SK-N-MC (cell line): ENCODE data around the gene HS6ST1.
"Not testable (repeated sequence)": the region's sequence is repeated elsewhere in the genome, so short reads cannot be mapped to it uniquely, and the experiment has no call there.

ENCODE experiments used
- DNase-seq: peaks from one replicate; pipeline ENCODE4 v3.0.0-alpha.2; 2011; ENCODE audit warnings: low read depth, low spot score
- H3K27ac ChIP-seq: fragments of 200-600 bp; sonication (generic); 2 replicates; pipeline ENCODE4 v1.5.1; 2016; ENCODE audit warnings: mixed run types
- H3K36me3 ChIP-seq: fragments of 200-600 bp; sonication (generic); 2 replicates; pipeline ENCODE4 v1.6.1; 2017; ENCODE audit warnings: antibody characterized with exemption, low read length, mixed read lengths; ENCODE audit not compliant: insufficient read depth
- H3K4me3 ChIP-seq: fragments of 200-600 bp; sonication (generic); 2 replicates; pipeline ENCODE4 v1.5.1; 2016
- H3K9ac ChIP-seq: fragments of 200-600 bp; sonication (generic); 2 replicates; pipeline ENCODE4 v1.8.0; 2017; ENCODE audit warnings: mixed run types, mixed read lengths; ENCODE audit not compliant: insufficient read length
- H3K9me3 ChIP-seq: fragments of 200-600 bp; sonication (generic); 2 replicates; pipeline ENCODE4 v1.6.1; 2017; ENCODE audit warnings: low read depth, mild to moderate bottlenecking, antibody characterized with exemption, low read length, moderate library complexity, mixed read lengths
- EZH2 ChIP-seq: fragments of 200-600 bp; sonication (generic); IDR thresholded peaks from one replicate; pipeline ENCODE4 v1.6.1; 2017; ENCODE audit warnings: antibody characterized with exemption
- FOXP2 ChIP-seq: optimal IDR thresholded peaks from 2 replicates; pipeline ENCODE3; 2011; ENCODE audit warnings: mild to moderate bottlenecking, moderate library complexity; ENCODE audit not compliant: insufficient read depth; ENCODE audit errors: extremely low read length, control extremely low read depth
- POLR2AphosphoS5 ChIP-seq: IDR thresholded peaks from 2 replicates; pipeline ENCODE4 v1.6.1; 2012; ENCODE audit warnings: mild to moderate bottlenecking, low read depth, low read length, borderline replicate concordance

Gene HS6ST1

GRCh38 chr2:128269063-128269989 is 49.3 kb downstream of the HS6ST1 start:
- no peaks in the 10 kb centered on the region for H3K9me3 ChIP-seq
- H3K9ac ChIP-seq, result no peak overlapping the region
- peaks cover 3% of the 10 kb centered on the region for H3K36me3 ChIP-seq
- DNase-seq, result no peak
- TF ChIP-seq FOXP2 (no peak), POLR2AphosphoS5 (no peak), EZH2 (no peak)
- H3K27ac ChIP-seq, result no peak overlapping the region
- no peak overlapping the region for H3K4me3 ChIP-seq

- not testable (repeated sequence) for H3K9me3 ChIP-seq, H3K27ac ChIP-seq, DNase-seq, H3K4me3 ChIP-seq, H3K36me3 ChIP-seq, H3K9ac ChIP-seq
Measured at GRCh38 chr2:128268611-128269010, 50.1 kb downstream of the HS6ST1 start.

- DNase-seq, H3K36me3 ChIP-seq, H3K4me3 ChIP-seq, H3K27ac ChIP-seq, H3K9me3 ChIP-seq, H3K9ac ChIP-seq: not testable (repeated sequence)
Measured at GRCh38 chr2:128268145-128268544, 50.5 kb downstream of the HS6ST1 start.

- H3K27ac ChIP-seq, H3K4me3 ChIP-seq, H3K9ac ChIP-seq, DNase-seq, H3K36me3 ChIP-seq, H3K9me3 ChIP-seq: not testable (repeated sequence)
Measured at GRCh38 chr2:128267649-128268048, 51.0 kb downstream of the HS6ST1 start.

- H3K9ac ChIP-seq, H3K9me3 ChIP-seq, DNase-seq, H3K36me3 ChIP-seq, H3K4me3 ChIP-seq, H3K27ac ChIP-seq: not testable (repeated sequence)
Measured at GRCh38 chr2:128267197-128267596, 51.5 kb downstream of the HS6ST1 start.

GRCh38 chr2:128266463-128266862 is 52.2 kb downstream of the HS6ST1 start:
- H3K4me3 ChIP-seq, H3K27ac ChIP-seq, DNase-seq, H3K9ac ChIP-seq, H3K36me3 ChIP-seq, H3K9me3 ChIP-seq: not testable (repeated sequence)

GRCh38 chr2:128265608-128265993 is 53.1 kb downstream of the HS6ST1 start:
- H3K36me3 ChIP-seq, DNase-seq, H3K27ac ChIP-seq, H3K9me3 ChIP-seq, H3K9ac ChIP-seq, H3K4me3 ChIP-seq: not testable (repeated sequence)

GRCh38 chr2:128264881-128265607 is 53.6 kb downstream of the HS6ST1 start:
- no peak overlapping the region for H3K27ac ChIP-seq
- TF ChIP-seq EZH2 (no peak), FOXP2 (no peak), POLR2AphosphoS5 (no peak)

GRCh38 chr2:128263902-128264331 is 54.8 kb downstream of the HS6ST1 start:
- H3K4me3 ChIP-seq, result no peak overlapping the region
- no peaks in the 10 kb centered on the region for H3K9me3 ChIP-seq
- H3K36me3 ChIP-seq, result no peaks in the 10 kb centered on the region
- no peak overlapping the region for H3K9ac ChIP-seq
- H3K27ac ChIP-seq, result no peak overlapping the region
- TF ChIP-seq POLR2AphosphoS5, result no peak
- no peak for TF ChIP-seq FOXP2
- TF ChIP-seq EZH2, result no peak
- DNase-seq, result no peak

More at GRCh38 chr2:128264881-128265607, 53.6 kb downstream of the HS6ST1 start:
- H3K9me3 ChIP-seq, result no peaks in the 10 kb centered on the region
- no peak for DNase-seq
- no peak overlapping the region for H3K9ac ChIP-seq
- no peaks in the 10 kb centered on the region; the same call in 1 of the 2 replicates for H3K36me3 ChIP-seq
- no peak overlapping the region for H3K4me3 ChIP-seq
